HepG2 (cell line): ENCODE measurements around the gene CACNA2D3. TPM values are rescaled to one million over a fixed set of nuclear protein-coding genes. Genes with fewer than 3 reads are reported as not detected.
A peak's percentile ranks its signal among the peaks of the same experiment; 100 is the strongest.

Source experiments
- FOXJ3 ChIP-seq: sonication (generic); formaldehyde crosslinking; IDR thresholded peaks from 2 replicates; pipeline ENCODE4 v1.4.0; 2020; ENCODE audit warnings: missing genetic modification reagents, mild to moderate bottlenecking, borderline replicate concordance
- LRRFIP1 ChIP-seq: sonication (generic); formaldehyde crosslinking; conservative IDR thresholded peaks from 2 replicates; pipeline ENCODE4 v1.4.0; 2020; ENCODE audit warnings: missing genetic modification reagents
- MAZ ChIP-seq, 2 experiments: sonication (generic) in 1 of 2; formaldehyde crosslinking in 1 of 2; IDR thresholded peaks; 2 replicates each; pipeline versions ENCODE4 v1.5.0 to v1.6.1; 2012 to 2020; ENCODE audit warnings: low read depth in 2 of 2, mild to moderate bottlenecking in 2 of 2, borderline replicate concordance in 1 of 2, improper control_type of control experiment in 1 of 2, low read length in 1 of 2, missing genetic modification reagents in 1 of 2, moderate library complexity in 1 of 2
- ONECUT2 ChIP-seq: sonication (generic); formaldehyde crosslinking; IDR thresholded peaks from 2 replicates; pipeline ENCODE4 v1.4.0; 2020; ENCODE audit warnings: missing genetic modification reagents
- PRPF4 ChIP-seq: fragments of 200-400 bp; formaldehyde crosslinking; IDR thresholded peaks from 2 replicates; pipeline ENCODE4 v1.6.1; 2016; ENCODE audit warnings: low read length, low read depth; ENCODE audit not compliant: poor library complexity, severe bottlenecking
- SAP130 ChIP-seq: IDR thresholded peaks from 2 replicates; pipeline ENCODE4 v1.6.1; 2016; ENCODE audit warnings: low read depth
- SP1 ChIP-seq, 2 experiments: fragments of 450-650 bp in 1 of 2; sonication (generic) in 1 of 2; formaldehyde crosslinking in 1 of 2; IDR thresholded peaks; 2 replicates each; pipeline versions ENCODE4 v1.4.0 to v1.6.1; 2016 to 2020; ENCODE audit warnings: missing genetic modification reagents in 1 of 2
- ZBTB25 ChIP-seq: IDR thresholded peaks from 2 replicates; pipeline ENCODE4 v1.6.1; 2018; ENCODE audit warnings: missing genetic modification reagents
- ZHX1 ChIP-seq: sonication (generic); formaldehyde crosslinking; IDR thresholded peaks from 2 replicates; pipeline ENCODE4 v1.8.1; 2022; ENCODE audit warnings: low read depth, mild to moderate bottlenecking, missing genetic modification reagents
- ZNF10 ChIP-seq: sonication (generic); formaldehyde crosslinking; IDR thresholded peaks from 2 replicates; pipeline ENCODE4 v1.4.0; 2020; ENCODE audit warnings: mild to moderate bottlenecking, low read depth, missing genetic modification reagents, borderline replicate concordance
- ZNF20 ChIP-seq: sonication (generic); formaldehyde crosslinking; IDR thresholded peaks from 2 replicates; pipeline ENCODE4 v1.4.0; 2020; ENCODE audit warnings: mild to moderate bottlenecking, moderate library complexity, missing genetic modification reagents
- ZNF512 ChIP-seq: sonication (generic); formaldehyde crosslinking; IDR thresholded peaks from 2 replicates; pipeline ENCODE4 v1.4.0; 2020; ENCODE audit warnings: mild to moderate bottlenecking, missing genetic modification reagents
- ZNF616 ChIP-seq: sonication (generic); formaldehyde crosslinking; IDR thresholded peaks from 2 replicates; pipeline ENCODE4 v1.5.0; 2020; ENCODE audit warnings: low read depth, mild to moderate bottlenecking, missing genetic modification reagents
- ZNF660 ChIP-seq: sonication (generic); formaldehyde crosslinking; IDR thresholded peaks from 2 replicates; pipeline ENCODE4 v1.5.1; 2020; ENCODE audit warnings: mild to moderate bottlenecking, low read depth, missing genetic modification reagents, borderline replicate concordance
- ZNF670 ChIP-seq: sonication (generic); formaldehyde crosslinking; IDR thresholded peaks from 2 replicates; pipeline ENCODE4 v1.8.0; 2022; ENCODE audit warnings: mild to moderate bottlenecking, missing genetic modification reagents, borderline replicate concordance
- ZNF891 ChIP-seq: sonication (generic); formaldehyde crosslinking; IDR thresholded peaks from 2 replicates; pipeline ENCODE4 v1.5.0; 2020; ENCODE audit warnings: mild to moderate bottlenecking, missing genetic modification reagents
- ZXDC ChIP-seq: sonication (generic); formaldehyde crosslinking; IDR thresholded peaks from 2 replicates; pipeline ENCODE4 v1.5.0; 2020; ENCODE audit warnings: mild to moderate bottlenecking, missing genetic modification reagents
- polyA plus RNA-seq, 8 experiments: library from polyadenylated mRNA; depleted of rRNA in 3 of 8; stranded (reverse) in 7 of 8; unstranded in 1 of 8; fragments of >200 nt; fragmentation: Illumina TruSeq in 4 of 8; extraction: Trizol in 4 of 8; gene quantifications; 2 replicates each; pipeline versions ENCODE4 v1.2.1 to v1.2.3, GENCODE V29; 2011 to 2016; ENCODE audit warnings: low read depth in 4 of 8, missing spikeins in 1 of 8, mixed read lengths in 1 of 8; ENCODE audit not compliant: insufficient read depth in 1 of 8
- total RNA-seq, 5 experiments: library from RNA; depleted of rRNA; stranded (reverse); fragments of >200 nt; fragmentation: Illumina TruSeq; extraction: Trizol; gene quantifications; 2 replicates each; pipeline ENCODE4 v1.2.3, GENCODE V29; 2016; ENCODE audit warnings: low read depth in 1 of 5

Gene CACNA2D3
- total and polyA plus RNA-seq, 2 of the 13 experiments (the other 11 are each of a cell fraction or from before 2014, with no cell fraction given), result not detected

GRCh38 chr3:54188176-54188791 is 65.9 kb downstream of the CACNA2D3 start (continued):
- TF ChIP-seq ZNF660 (CRISPR knock-in tag), result no peak
- no peak for TF ChIP-seq ZNF20 (CRISPR knock-in tag)
- no peak for TF ChIP-seq ZNF512 (CRISPR knock-in tag)
- TF ChIP-seq ZBTB25, result peak; percentile 84; the same call in 1 of the 2 replicates
- TF ChIP-seq MAZ (IDR thresholded peaks at IDR 0.05; ENCODE audit: borderline replicate concordance, low read depth, low read length), result no peak
- peak; percentile 29; the same call in 1 of the 2 replicates for TF ChIP-seq MAZ (CRISPR knock-in tag; IDR thresholded peaks at IDR 0.05; ENCODE audit: low read depth)
- no peak for TF ChIP-seq ZNF616 (CRISPR knock-in tag)
- TF ChIP-seq FOXJ3 (CRISPR knock-in tag), result no peak
- no peak for TF ChIP-seq ZXDC (CRISPR knock-in tag)
- TF ChIP-seq ZNF891, result no peak
- no peak for TF ChIP-seq ZNF10 (CRISPR knock-in tag)
- no peak for TF ChIP-seq ZHX1
- peak; percentile 28; the same call in 1 of the 2 replicates for TF ChIP-seq SAP130 (CRISPR knock-in tag)
- TF ChIP-seq ZNF670 (CRISPR knock-in tag), result no peak
- no peak for TF ChIP-seq ONECUT2 (CRISPR knock-in tag)
- TF ChIP-seq SP1 (IDR thresholded peaks at IDR 0.05), result no peak
- no peak for TF ChIP-seq SP1 (CRISPR knock-in tag; IDR thresholded peaks at IDR 0.05)
- no peak for TF ChIP-seq PRPF4
- TF ChIP-seq LRRFIP1 (CRISPR knock-in tag), result peak; percentile 89; the same call in 1 of the 2 replicates
